GM19438 (cell line): ENCODE measurements around the gene GSN.
A peak's percentile ranks its signal among the peaks of the same experiment; 100 is the strongest.

Source experiments
- ATAC-seq: cut with Tn5 transposase; IDR thresholded peaks from one replicate; pipeline ENCODE4 v1.9.1; 2021; ENCODE audit warnings: low read depth; ENCODE audit not compliant: unreplicated experiment

Gene GSN

DNA sequence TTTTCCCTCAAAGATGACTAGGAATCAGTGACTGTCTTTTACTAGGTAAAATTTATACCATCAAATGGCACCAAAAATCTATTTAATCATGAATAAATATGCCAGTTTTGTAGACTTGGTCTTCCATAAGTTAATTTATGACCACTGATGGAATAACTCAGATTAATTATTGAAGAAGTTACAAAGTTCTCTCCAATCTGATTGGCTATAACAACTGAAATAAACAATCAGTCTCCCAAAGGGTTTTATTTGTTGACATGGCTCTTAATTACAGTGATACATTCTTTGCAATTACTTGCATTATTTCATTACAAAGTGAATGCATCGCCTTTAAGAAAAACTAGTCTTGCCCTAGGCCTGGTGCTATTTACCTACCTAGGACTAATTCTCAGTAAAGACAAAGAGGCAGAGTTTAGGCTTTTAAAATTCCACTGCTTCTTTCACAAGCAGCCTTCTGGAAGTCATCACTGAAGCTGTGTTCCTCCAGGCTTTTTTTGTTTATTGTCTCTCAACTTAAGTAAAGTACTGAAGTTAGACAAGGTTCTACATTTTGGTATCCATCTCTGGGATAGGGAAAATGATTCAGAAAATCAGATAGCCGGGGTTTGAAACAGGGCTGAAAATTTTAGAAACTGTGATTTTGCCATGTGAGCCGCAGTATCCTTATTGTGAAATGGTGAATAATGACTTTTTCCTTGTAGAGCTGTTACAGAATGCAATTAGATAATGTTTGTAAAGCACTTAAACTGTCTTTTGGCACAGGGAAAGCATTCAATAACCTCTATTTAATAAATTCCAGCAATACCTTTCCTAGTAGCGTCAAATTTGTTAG is 99.6 kb downstream of the GSN start:
- ATAC-seq, result no peak

GRCh38 chr9:121368138-121368522 is 100.2 kb downstream of the GSN start:
- ATAC-seq, result no peak

DNA sequence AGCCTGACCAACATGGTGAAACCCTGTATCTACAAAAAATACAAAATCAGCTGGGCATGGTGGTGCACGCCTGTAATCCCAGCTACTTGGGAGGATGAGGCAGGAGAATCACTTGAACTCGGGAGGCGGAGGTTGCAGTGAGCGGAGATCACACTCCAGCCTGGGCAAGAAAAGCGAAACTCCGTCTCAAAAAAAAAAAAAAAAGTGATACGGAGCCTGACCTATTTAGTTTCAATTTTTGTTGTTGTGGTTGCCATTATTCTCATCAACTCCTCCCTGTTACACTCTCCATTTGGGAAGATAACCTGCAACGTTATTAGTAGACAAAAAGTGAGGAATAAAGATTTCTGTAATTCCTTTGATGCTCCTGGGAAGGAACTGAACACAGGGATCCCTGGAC is 100.8 kb downstream of the GSN start:
- ATAC-seq, result no peak

DNA sequence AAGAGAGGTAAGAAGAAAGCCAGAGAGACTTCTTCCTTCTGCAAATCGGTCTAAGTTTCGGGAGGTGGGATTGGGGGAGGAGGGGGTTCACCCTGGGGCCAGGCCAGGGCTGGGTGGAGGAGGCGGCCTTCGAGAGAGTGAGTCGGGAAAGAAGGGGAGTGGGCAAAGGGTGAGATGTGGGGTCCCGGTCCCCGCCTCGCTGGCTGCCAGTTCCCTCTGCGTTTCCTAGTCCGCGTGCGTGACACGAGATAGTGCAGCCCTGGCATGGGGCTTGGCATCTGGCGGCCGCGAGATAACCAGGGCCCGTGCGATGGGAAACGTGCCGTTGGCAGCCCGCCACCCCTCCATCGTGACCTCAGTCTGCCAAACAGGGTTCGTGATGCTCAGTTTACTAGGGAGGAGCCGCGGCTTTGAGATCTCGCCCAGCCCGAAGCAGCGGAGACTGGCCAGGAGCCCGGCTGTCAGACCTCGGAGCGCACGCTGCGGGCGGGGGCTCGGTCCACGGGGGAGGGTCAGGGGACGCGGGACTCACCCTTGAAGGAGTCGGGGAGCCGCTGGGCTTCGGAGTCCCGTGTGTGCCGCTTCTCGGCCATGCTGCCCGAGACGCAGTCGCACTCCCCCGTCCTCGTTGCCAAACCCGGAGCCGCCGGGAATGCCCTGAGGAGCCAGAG is 101.8 kb downstream of the GSN start, which contains the start of gene STOM:
TSS of gene STOM (minus strand) at position 656 of the 671 bp plus-strand sequence. CDS start at position 593, 63 bp downstream.
- ATAC-seq, result peak; percentile 50

DNA sequence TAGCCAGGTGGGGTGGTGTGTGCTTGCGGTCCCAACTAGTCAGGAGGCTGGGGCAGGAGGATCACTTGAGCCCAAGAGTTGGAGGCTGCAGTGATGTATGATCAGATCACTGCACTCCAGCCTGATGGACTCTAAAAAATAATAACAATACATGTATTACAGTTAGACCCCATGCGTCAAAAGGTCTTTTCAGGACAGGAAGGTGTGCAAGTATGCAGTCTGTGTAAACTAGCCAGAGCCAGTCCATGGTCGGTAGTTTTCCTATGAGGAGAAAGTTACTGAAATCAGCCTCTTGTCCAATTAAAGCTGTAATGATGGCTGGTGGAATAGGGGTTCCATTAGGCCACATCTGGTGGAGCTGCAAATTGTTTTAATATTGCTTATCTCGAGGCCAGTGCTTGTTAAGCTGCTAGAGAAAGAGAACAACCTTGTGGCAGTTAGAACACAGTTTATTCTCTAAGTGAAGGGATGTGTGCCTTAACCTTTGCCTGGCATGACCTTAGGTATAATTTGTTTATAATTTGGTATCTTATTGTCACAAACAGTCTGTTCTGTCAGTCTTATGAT is 103.6 kb downstream of the GSN start:
- no peak for ATAC-seq

DNA sequence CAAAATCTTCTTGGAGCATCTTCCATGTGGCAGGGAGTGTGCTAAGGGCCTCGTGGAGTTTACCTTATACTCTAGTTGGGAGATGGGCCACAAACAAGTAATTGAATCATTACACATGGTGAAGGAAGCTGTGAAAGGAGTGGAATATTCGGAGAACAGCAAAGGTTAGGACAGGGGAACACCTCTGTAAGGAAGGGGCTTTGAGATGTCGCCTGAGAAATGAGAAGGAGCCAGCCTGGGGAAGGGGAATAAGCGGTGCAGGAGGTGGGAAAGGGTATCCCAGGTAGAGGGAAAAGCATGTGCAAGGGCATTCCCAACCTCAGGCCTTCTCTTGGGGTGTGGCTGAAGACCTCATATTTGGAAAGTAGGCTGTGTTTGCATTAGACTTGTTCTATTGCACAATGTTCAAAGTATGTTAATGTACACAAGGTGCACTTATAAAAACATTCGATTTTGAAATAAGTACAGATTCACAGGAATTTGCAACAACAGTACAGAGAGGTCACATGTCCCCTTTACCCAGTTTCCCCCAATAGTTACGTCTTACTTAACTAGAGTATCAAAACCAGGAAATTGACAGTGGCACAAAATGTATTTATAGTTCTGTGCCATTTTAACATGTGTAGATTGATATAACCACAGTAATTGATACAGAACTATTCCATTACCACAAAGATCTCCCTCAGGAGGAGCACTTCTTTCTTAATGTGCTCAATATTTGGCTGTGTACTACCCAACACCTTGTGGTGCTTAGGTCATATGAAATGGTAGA is 104.5 kb downstream of the GSN start:
- no peak for ATAC-seq

DNA sequence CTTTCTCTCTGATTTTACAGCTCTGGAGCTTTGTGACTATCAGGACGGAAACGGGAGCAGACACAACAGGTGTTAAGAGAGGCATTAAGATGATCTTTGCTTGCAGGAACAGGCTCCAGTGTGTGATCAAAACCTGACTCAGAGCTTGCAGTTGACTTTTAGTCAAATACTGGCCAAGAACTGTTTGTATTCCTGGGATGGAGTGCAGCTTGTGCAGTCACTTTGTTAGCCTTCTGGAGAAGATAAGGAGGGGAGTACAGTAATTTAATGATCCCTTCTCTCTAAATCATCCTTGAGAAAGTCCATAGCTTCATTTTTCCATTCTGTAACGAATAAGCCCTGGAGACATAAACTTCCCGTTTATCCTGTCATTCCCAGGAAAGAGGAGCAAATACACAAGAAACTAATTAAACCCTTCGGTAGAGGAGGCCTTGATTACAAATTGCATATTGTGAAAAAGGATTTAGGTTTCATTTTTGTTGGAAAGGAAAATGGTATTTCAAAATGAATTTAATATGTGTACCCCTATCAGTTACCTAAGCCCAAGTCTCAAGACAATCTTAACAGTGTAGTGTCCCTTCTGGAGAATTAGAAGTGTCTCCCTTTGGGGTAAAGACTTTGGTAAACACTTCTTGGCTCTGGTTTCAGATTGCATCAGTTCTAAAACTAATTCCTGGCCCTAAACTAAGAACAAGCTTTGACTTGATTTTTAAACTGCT is 105.2 kb downstream of the GSN start:
- no peak for ATAC-seq

DNA sequence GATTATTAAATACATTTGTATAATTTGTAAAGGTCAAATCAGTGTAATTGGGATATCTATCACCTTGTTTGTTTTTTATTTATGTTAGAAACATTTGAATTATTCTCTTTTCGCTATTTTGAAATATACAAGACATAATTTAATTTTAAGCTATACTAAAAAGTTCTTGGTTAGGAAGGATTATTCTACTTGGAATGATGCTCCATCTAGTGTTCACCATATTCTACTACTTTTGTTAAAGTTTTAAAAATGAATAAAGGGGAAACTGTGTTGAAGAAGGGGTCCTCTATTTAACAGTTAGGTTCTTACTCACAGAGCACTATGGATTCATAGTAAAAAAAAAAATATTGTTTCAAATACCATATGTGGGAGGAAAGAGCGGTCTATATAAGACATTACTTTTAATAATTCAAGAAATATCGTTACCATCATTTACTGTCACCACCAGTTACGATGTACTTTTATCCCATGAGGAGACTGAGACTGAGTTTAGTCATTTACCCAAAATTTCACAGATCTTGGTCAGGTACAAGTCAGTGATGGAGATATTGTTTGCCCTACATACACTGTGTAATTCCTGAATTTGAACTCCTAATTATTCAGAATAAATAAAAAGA is 108.4 kb downstream of the GSN start:
- no peak for ATAC-seq

DNA sequence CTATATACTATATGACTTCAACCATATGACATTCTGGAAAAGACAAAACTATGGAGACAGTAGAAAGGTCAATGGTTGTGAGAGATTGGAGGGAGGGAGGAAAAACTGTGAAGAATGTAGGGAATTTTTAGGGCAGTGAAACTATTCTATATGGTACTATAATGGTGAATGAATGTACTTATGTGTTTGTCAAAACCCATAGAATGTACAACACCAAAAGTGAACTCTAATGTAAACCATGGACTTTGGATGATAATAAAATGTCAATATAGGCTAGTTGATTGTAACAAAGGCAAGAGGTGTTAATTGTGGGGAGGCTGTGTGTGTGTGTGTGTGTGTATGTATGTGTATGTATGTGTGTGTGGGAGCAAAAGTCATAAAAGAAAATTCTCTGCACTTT is 112.9 kb downstream of the GSN start:
- ATAC-seq, result no peak
